ENCODE results near the gene GXYLT1. TPM values are rescaled to one million over a fixed set of nuclear protein-coding genes. Genes with fewer than 3 reads are reported as not detected.

Gene GXYLT1
- total and polyA plus RNA-seq, 9 of the 15 experiments (the other 6 are each of a cell fraction or from before 2014, with no cell fraction given): 1.4 to 9.3 (median 5.5) TPM

- TF ChIP-seq RB1 (IDR thresholded peaks at IDR 0.05; ENCODE audit: low read depth): peak; percentile 68
- 0 out of 2 replicates have a peak, but pooled peaks have one; percentile 16 for TF ChIP-seq CREB3L1 (IDR thresholded peaks at IDR 0.05; ENCODE audit: borderline replicate concordance, low read depth)
- peak; percentile 62 for TF ChIP-seq POLR2H (tag; IDR thresholded peaks at IDR 0.05; ENCODE audit: low read depth)
- peak; percentile 88 for TF ChIP-seq MAX (CRISPR knock-in tag; IDR thresholded peaks at IDR 0.05)
- no peak for TF ChIP-seq WHSC1 (IDR thresholded peaks at IDR 0.05; ENCODE audit: low read length)
- 0 out of 2 replicates have a peak, but pooled peaks have one; percentile 22 for TF ChIP-seq PHF21A (IDR thresholded peaks at IDR 0.05; ENCODE audit: borderline replicate concordance, low read depth)
- peak; percentile 30; the same call in 1 of the 2 replicates for TF ChIP-seq NFIC (IDR thresholded peaks at IDR 0.05)
- no peak for TF ChIP-seq LARP7 (IDR thresholded peaks at IDR 0.05)
- peak; percentile 88; the same call in 1 of the 2 replicates for TF ChIP-seq ATF6 (CRISPR knock-in tag; IDR thresholded peaks at IDR 0.05)
- TF ChIP-seq POLR2G (IDR thresholded peaks at IDR 0.05; ENCODE audit: low read depth, low read length): peak; percentile 92
- 0 out of 2 replicates have a peak, but pooled peaks have one; percentile 14 for TF ChIP-seq CBFA2T3 (IDR thresholded peaks at IDR 0.05)
- 0 out of 6 replicates have a peak, but pooled peaks of 1 of the 3 experiments have one; percentile 1 for TF ChIP-seq CTCF (IDR thresholded peaks at IDR 0.05 in 2 of 3, conservative IDR thresholded peaks at IDR 0.05 in 1 of 3; ENCODE audit: insufficient read depth in 2 of 3, low read depth in 1 of 3, low read length in 3 of 3)
- no peak for TF ChIP-seq ATF1 (CRISPR knock-in tag; IDR thresholded peaks at IDR 0.05)
- peak; percentile 82 for TF ChIP-seq ATF1 (tag; IDR thresholded peaks at IDR 0.05)
- peak; percentile 91 for TF ChIP-seq CCNT2 (IDR thresholded peaks at IDR 0.05; ENCODE audit: borderline replicate concordance, extremely low read depth, insufficient read length, low read depth, low read length)
- TF ChIP-seq ETV5 (CRISPR knock-in tag; IDR thresholded peaks at IDR 0.05; ENCODE audit: low read depth): peak; percentile 85
- 0 out of 2 replicates have a peak, but pooled peaks have one; percentile 57 for TF ChIP-seq ERF (CRISPR knock-in tag; IDR thresholded peaks at IDR 0.05)
- peak; percentile 83 for TF ChIP-seq TAF1 (IDR thresholded peaks at IDR 0.05; ENCODE audit: control insufficient read depth, extremely low read depth, insufficient read depth, low read length, severe bottlenecking)
- TF ChIP-seq PCBP1 (IDR thresholded peaks at IDR 0.05; ENCODE audit: low read depth, low read length, poor library complexity, severe bottlenecking): peak; percentile 57
Measured at GRCh38 chr12:42144408-42145196, at the start of gene GXYLT1 (continued).
